ENCODE results near the gene SLC7A4. TPM values are rescaled to one million over a fixed set of nuclear protein-coding genes. Genes with fewer than 3 reads are reported as not detected.
A peak's percentile ranks its signal among the peaks of the same experiment; 100 is the strongest.
"Not testable (repeated sequence)": the region's sequence is repeated elsewhere in the genome, so short reads cannot be mapped to it uniquely, and the experiment has no call there.

SLC7A4 gene
- total and polyA plus RNA-seq, 2 donors, result 0.42 to 1.2 TPM

DNA sequence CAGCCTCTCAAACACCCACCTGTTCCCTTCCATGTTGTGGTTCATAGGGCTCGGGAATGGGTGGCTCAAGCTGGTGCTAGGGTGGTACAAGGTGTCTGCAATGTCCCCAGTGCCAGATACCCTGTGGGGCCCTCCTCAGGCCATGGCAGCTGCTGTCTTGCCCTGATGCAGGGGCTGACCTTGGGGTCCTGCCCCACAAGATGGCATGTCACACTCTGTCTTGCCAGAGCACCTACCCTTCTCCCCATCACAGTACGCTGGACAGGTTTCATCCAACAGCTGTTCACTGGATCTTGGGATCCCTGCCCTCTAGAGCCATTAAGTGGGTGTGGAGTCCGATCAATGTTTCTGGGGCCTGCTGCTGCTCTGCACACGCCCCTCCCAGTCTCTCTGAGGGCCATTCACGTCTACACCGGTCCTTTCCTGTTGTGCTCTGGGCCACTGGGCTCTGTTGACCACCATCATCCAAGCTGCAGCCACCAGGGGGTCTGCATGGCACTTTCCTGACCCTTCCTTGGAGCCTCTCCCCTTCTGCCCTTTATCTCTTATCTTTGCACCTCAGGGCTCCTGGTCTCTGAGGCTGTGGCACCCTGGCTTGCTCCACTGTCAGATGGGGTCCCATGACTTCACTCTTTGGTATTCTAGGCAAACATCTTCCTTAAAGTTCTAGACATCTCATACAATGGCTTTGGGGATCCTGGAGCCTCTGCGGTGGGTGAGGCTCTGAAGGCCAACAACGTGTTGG, 20.5 kb upstream of the SLC7A4 start:
- WGBS, result 76% methylated on average over 8 of the region's 8 CpGs
- no peak for DNase-seq (ENCODE audit: extremely low spot score)
- Histone ChIP-seq H3K4me1 (ENCODE audit: insufficient read depth) (no peaks in the 10 kb centered on the region), H3K36me3 (ENCODE audit: insufficient read depth) (no peaks in the 10 kb centered on the region), H3K27ac (ENCODE audit: low read depth) (no peak overlapping the region), H3K4me3 (ENCODE audit: low read depth, low read length) (no peak overlapping the region)

GRCh38 chr22:21051831-21052400, 19.6 kb upstream of the SLC7A4 start:
- Histone ChIP-seq H3K4me3 (ENCODE audit: low read depth, low read length) (no peak overlapping the region), H3K27ac (ENCODE audit: low read depth) (no peak overlapping the region), H3K4me1 (ENCODE audit: insufficient read depth) (no peaks in the 10 kb centered on the region), H3K36me3 (ENCODE audit: insufficient read depth) (no peaks in the 10 kb centered on the region)
- WGBS, result 53% methylated on average over 8 of the region's 8 CpGs
- DNase-seq (ENCODE audit: extremely low spot score), result no peak

DNA sequence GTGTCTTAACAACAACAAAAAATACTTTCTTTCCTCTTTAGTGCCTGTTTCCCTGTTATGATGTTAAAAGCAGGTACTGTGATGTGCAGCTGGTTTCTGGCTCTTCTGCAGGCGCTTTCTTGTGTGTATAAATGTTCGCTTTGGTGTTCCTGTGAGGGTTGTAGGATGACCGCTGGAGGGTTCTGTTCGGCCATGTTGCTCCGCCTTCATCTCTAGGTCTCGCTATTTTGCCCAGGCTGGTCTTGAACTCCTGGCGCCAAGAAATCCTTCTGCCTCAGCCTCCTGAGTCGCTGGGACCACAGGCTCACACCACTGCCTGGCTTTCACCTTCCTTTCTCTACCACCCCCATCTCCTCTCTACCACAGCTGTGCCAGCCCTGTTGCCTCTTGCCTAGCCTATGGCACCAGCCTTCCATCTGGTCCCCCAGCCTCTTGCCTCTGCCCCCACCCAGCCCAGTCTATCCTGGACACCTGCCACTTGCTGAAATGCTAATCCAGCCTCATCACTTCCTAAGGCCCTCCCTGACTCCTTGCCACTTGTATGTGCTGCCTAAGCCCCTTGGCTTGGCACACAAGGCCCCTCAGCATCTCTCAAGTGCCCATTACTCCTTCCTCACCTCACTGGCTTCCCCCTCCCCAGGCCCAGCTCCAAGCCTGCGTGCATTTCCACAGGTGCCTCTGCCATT, 18.9 kb upstream of the SLC7A4 start:
- no peaks in the 10 kb centered on the region for H3K4me1 ChIP-seq (ENCODE audit: insufficient read depth)
- H3K27ac ChIP-seq (ENCODE audit: low read depth), result no peak overlapping the region
- WGBS, result 78% methylated on average over 9 of the region's 9 CpGs
- H3K4me3 ChIP-seq (ENCODE audit: low read depth, low read length), result no peak overlapping the region
- no peaks in the 10 kb centered on the region for H3K36me3 ChIP-seq (ENCODE audit: insufficient read depth)
- no peak for DNase-seq (ENCODE audit: extremely low spot score)

GRCh38 chr22:21048965-21049364, 16.6 kb upstream of the SLC7A4 start:
- H3K4me3 ChIP-seq (ENCODE audit: low read depth, low read length); DNase-seq (ENCODE audit: extremely low spot score); H3K27ac ChIP-seq (ENCODE audit: low read depth); H3K4me1 ChIP-seq (ENCODE audit: insufficient read depth); H3K36me3 ChIP-seq (ENCODE audit: insufficient read depth): not testable (repeated sequence)
- WGBS, result 92% methylated on average over 8 of the region's 12 CpGs

DNA sequence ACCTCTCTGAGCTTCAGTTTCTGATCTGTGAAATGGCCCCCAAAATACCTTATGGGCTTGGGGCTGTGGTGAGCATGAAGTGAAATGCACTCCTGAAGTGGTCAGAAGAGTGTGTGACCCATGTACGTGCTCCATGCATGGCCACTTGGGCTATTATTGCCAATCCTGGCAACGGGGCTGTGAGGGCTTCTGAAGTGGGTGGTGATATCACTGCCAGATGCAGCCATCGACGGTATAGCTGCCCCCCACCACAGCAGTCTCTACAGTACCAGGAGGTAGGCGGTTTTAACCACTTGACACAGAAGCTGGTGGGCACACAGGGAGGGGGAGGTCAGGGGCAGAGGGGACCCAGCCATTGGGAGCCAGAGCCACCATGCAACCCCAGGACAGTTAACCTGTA, 16.1 kb upstream of the SLC7A4 start:
- not testable (repeated sequence) for H3K4me1 ChIP-seq (ENCODE audit: insufficient read depth); H3K27ac ChIP-seq (ENCODE audit: low read depth); H3K4me3 ChIP-seq (ENCODE audit: low read depth, low read length); DNase-seq (ENCODE audit: extremely low spot score); H3K36me3 ChIP-seq (ENCODE audit: insufficient read depth)
- WGBS, result 72% methylated on average over 5 of the region's 5 CpGs

- H3K4me3 ChIP-seq (ENCODE audit: low read depth, low read length), result no peak overlapping the region
- H3K36me3 ChIP-seq (ENCODE audit: insufficient read depth), result no peaks in the 10 kb centered on the region
- no peak overlapping the region for H3K27ac ChIP-seq (ENCODE audit: low read depth)
- no peak for DNase-seq (ENCODE audit: extremely low spot score)
- no peaks in the 10 kb centered on the region for H3K4me1 ChIP-seq (ENCODE audit: insufficient read depth)
- 87% methylated on average over 7 of the region's 7 CpGs for WGBS
Observed at GRCh38 chr22:21047730-21048129, 15.4 kb upstream of the SLC7A4 start.

GRCh38 chr22:21047035-21047661, 14.8 kb upstream of the SLC7A4 start:
- WGBS, result 90% methylated on average over 14 of the region's 14 CpGs
- Histone ChIP-seq H3K36me3 (ENCODE audit: insufficient read depth) (no peaks in the 10 kb centered on the region), H3K27ac (ENCODE audit: low read depth) (no peak overlapping the region), H3K4me1 (ENCODE audit: insufficient read depth) (no peaks in the 10 kb centered on the region), H3K4me3 (ENCODE audit: low read depth, low read length) (no peak overlapping the region)
- no peak for DNase-seq (ENCODE audit: extremely low spot score)

GRCh38 chr22:21045585-21046294, 13.4 kb upstream of the SLC7A4 start, which contains the start of gene LRRC74B:
LRRC74B (plus strand) TSS chr22:21045946; CDS start chr22:21045987, 41 bp downstream.
- H3K36me3 ChIP-seq (ENCODE audit: insufficient read depth), result no peaks in the 10 kb centered on the region
- no peaks in the 10 kb centered on the region for H3K4me1 ChIP-seq (ENCODE audit: insufficient read depth)
- WGBS, result 4% methylated on average over 47 of the region's 47 CpGs
- H3K27ac ChIP-seq (ENCODE audit: low read depth), result no peak within 1 kb of the TSS
- H3K4me3 ChIP-seq (ENCODE audit: low read depth, low read length), result peak within 1 kb of the TSS; percentile 36
- peak; percentile 66 for DNase-seq (ENCODE audit: extremely low spot score)

GRCh38 chr22:21044931-21045584, 12.7 kb upstream of the SLC7A4 start:
- DNase-seq (ENCODE audit: extremely low spot score), result no peak
- Histone ChIP-seq H3K27ac (ENCODE audit: low read depth) (no peak overlapping the region), H3K36me3 (ENCODE audit: insufficient read depth) (no peaks in the 10 kb centered on the region)

GRCh38 chr22:21043860-21044535, 11.6 kb upstream of the SLC7A4 start:
- Histone ChIP-seq H3K4me1 (ENCODE audit: insufficient read depth) (no peaks in the 10 kb centered on the region), H3K36me3 (ENCODE audit: insufficient read depth) (no peaks in the 10 kb centered on the region), H3K4me3 (ENCODE audit: low read depth, low read length) (no peak overlapping the region), H3K27ac (ENCODE audit: low read depth) (no peak overlapping the region)
- DNase-seq (ENCODE audit: extremely low spot score), result no peak
- 87% methylated on average over 15 of the region's 15 CpGs for WGBS

More at GRCh38 chr22:21044931-21045584, 12.7 kb upstream of the SLC7A4 start:
- Histone ChIP-seq H3K4me1 (ENCODE audit: insufficient read depth) (no peaks in the 10 kb centered on the region), H3K4me3 (ENCODE audit: low read depth, low read length) (no peak overlapping the region)
- WGBS, result 16% methylated on average over 15 of the region's 15 CpGs

DNA sequence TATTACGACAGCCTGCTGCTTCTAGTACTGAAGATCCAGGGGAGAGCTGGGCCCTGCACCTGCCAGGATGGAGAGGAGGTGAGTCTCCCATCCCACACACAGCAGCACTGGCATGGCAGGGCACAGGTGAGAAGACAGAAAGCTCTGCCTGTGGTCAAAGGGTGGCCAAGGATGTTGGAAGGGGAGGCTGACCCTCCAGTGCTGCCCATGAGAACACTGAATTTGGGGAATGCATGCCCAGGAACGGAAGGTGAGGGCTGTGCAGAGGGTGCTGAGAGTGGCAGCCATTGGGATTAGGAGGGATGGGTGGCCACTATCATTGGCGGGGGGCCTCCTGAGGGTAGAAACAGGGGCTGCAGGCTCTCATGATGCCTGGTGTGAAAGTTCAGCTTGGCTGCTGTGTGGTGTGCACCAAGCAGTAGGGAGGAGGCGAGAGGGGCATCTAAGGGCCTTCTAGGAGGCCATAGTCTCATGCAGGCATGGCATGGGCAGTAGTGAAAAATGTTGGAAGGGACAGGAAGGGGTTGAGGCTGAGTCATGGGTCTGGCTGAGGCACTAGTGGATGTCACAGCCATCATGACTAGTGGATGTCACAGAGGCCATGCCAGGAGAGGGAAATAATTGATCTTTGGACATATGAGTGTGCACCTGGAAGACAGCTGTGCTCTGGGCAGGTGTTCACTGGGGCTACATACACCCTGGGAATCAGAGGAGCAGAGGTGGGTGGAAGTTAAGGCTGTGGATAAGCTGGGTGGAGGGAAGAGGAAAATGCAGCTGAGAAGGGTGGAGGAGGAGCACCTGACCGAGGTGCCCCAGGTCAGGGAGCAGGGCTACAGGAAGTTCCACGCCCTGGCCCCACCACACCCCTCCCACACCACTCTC, 10.9 kb upstream of the SLC7A4 start:
- Histone ChIP-seq H3K4me1 (ENCODE audit: insufficient read depth) (no peaks in the 10 kb centered on the region), H3K27ac (ENCODE audit: low read depth) (no peak overlapping the region), H3K36me3 (ENCODE audit: insufficient read depth) (no peaks in the 10 kb centered on the region), H3K4me3 (ENCODE audit: low read depth, low read length) (no peak overlapping the region)
- DNase-seq (ENCODE audit: extremely low spot score), result no peak
- 85% methylated on average over 6 of the region's 6 CpGs for WGBS

- 75% methylated on average over 4 of the region's 4 CpGs for WGBS
- Histone ChIP-seq H3K4me1 (ENCODE audit: insufficient read depth) (no peaks in the 10 kb centered on the region), H3K27ac (ENCODE audit: low read depth) (no peak overlapping the region), H3K36me3 (ENCODE audit: insufficient read depth) (no peaks in the 10 kb centered on the region), H3K4me3 (ENCODE audit: low read depth, low read length) (no peak overlapping the region)
- no peak for DNase-seq (ENCODE audit: extremely low spot score)
Observed at GRCh38 chr22:21041937-21042336, 9.6 kb upstream of the SLC7A4 start.
